HG03354 (cell line): ENCODE measurements around the gene NOS1AP.

ENCODE experiments used
- ATAC-seq: cut with Tn5 transposase; IDR thresholded peaks from one replicate; pipeline ENCODE4 v1.9.1; 2021; ENCODE audit warnings: mild to moderate bottlenecking; ENCODE audit not compliant: unreplicated experiment, poor library complexity, severe bottlenecking

Gene NOS1AP

GRCh38 chr1:162233066-162233465, 163.6 kb downstream of the NOS1AP start:
- no peak for ATAC-seq

DNA sequence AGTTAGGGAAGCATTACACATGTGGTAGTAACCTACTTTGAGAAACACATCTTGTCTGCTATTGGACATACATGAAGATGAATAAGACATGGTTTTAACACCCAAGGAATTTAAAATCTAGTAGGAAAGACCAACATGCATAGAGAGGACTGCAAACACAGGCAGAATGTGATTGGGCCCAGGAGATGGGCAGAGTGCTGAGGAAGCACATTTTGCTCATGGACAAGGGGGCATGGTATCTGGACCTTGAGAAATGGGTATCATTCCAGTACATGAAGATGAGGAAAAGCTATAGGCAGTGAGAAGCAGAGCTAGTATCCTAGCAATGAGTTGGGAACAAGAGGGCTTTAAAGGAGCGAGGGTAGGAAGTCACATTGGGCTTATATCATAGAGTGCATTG, 164.4 kb downstream of the NOS1AP start:
- ATAC-seq, result no peak

GRCh38 chr1:162234571-162234970, 165.1 kb downstream of the NOS1AP start:
- ATAC-seq, result no peak

- ATAC-seq, result no peak
Observed at GRCh38 chr1:162235241-162235800, 165.8 kb downstream of the NOS1AP start.

DNA sequence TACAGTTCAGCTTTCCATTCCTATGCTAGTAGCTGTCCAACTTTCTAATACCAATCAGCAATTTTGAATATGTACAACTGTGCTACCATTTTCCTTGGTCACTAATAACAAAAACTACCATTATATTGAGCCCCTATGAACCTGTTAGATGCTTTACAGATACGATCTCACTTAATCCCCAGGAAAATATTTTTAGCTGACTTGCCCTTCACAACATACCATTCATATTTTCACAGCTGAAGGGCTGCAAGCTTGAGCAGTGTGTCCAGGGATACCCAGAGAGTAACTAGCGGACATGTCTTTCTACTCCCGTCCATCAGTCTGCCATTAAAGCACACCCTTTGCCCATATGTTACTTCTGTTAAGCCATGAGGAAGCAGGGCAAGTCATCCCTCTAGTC, 166.7 kb downstream of the NOS1AP start:
- ATAC-seq, result no peak

DNA sequence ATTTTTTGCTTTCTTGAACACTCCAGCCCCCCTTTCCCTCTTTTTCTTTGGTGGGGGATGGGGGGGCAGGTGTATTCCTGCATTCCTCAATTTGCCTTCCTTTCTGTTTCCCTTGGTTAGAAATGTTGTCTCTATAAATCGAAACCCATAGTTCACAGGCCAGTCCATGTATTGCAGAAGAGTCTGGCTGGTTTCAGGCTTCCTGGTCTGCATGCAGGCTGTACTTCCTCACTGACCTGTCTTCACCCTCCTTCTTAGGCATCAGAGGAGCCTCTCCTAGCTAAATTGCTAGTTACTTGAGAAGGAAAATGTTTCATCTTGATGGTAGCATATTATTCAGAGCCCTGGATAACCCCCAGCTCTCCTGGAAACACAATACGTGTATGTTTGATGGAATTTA, 167.1 kb downstream of the NOS1AP start:
- ATAC-seq, result no peak

DNA sequence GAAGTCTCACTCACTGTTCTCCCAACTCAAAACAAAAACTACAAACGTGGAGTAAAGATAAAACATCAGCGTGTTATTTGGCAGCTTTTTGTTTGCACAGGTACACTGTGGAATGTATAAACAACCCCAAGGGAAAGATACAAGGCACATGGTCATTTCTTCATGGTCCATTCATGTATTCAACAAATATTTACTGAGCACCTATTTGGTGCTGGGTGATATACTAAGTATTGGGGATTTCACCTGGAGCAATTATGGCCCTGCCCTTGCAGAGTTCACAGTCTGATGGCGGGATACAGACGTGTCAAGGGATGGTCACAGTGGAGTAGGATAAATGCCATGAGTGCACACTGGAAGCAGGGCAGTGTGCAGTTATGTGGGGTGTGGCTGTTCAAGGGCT, 171.1 kb downstream of the NOS1AP start:
- ATAC-seq, result no peak

- no peak for ATAC-seq
Observed at GRCh38 chr1:162242804-162243203, 173.3 kb downstream of the NOS1AP start.

- ATAC-seq, result no peak
Observed at GRCh38 chr1:162248854-162249535, 179.5 kb downstream of the NOS1AP start.

GRCh38 chr1:162250004-162250730, 180.7 kb downstream of the NOS1AP start:
- no peak for ATAC-seq

- ATAC-seq, result no peak
Observed at GRCh38 chr1:162251102-162251501, 181.6 kb downstream of the NOS1AP start.

DNA sequence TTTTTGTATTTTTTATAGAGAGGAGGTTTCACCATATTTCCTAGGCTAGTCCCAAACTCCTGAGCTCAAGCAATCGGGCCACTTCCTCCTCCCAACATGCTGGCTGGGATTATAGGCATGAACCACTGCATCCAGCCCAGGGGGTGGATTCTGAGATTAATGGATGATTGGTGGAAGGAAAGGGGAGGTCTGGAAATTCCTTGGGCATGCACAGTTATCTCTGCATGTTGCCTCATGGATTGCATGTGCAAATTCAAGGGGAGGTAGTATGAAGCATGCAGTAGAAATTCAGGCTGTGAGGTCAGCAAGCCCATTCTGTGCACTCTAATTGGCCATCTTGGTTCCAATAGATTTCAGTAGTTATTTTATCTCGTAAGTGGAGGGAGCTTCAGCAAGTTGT, 182.7 kb downstream of the NOS1AP start:
- no peak for ATAC-seq

DNA sequence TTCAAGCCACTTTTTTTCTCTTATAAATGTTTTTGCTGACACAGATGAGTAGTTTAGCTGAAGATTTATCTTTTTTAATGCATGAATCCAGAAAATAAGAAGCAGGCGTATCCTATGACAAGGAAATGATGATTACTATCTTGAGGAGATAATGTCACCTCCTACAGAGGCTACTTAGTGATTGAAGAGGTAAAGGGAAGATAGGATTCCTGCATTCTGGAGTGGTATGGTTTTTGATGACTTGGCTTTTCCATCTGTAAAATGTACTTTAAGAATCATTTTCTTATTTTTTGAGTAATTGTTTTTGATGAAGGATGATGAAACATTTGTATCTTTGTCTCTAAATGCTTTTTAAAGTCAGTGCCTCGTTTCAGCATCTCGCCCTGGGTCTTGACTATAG, 184.3 kb downstream of the NOS1AP start:
- ATAC-seq, result no peak

GRCh38 chr1:162256287-162256686, 186.8 kb downstream of the NOS1AP start:
- no peak for ATAC-seq

DNA sequence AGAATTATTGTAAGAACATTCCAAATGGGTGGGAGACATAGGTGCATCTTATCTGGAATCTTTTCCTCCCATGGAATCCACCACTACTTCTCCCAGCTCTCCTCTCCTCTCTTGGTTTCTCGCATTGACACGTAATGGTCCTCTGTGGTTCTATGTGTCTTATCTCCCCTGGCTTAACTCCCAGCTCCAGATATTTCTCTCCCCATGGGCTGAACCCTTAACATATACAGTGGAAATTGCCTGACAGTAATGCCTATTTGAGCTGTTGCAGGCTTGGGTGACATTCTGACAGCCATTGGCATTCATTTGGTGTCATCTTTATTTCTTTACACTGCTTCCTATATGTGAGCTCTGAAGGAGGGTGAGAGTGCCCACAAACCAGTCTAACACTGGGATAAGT, 188.9 kb downstream of the NOS1AP start:
- no peak for ATAC-seq

- ATAC-seq, result no peak
Observed at GRCh38 chr1:162259894-162260455, 190.5 kb downstream of the NOS1AP start.

- no peak for ATAC-seq
Observed at GRCh38 chr1:162264108-162264507, 194.6 kb downstream of the NOS1AP start.

DNA sequence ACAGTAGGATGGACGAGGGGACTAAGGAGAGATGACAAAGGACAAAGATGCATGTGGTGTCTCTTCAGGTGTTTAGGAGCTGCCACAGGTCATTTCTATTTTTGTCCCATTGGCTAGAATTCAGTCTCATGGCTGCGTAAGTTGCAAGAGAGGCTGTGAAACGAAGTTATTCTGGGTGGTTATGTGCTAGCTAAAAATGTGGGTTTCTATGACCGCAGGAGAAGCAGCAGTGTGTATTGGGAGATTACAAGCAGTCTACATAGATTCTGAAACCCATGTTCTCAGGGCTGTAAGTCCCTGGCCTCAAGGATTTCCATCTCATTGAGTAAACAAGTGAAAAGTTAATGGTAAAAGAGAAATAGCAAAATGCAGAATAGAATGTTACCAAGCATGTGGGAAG, 196.5 kb downstream of the NOS1AP start:
- ATAC-seq, result no peak

- no peak for ATAC-seq
Observed at GRCh38 chr1:162270016-162270770, 200.7 kb downstream of the NOS1AP start.

GRCh38 chr1:162271972-162272371, 202.5 kb downstream of the NOS1AP start:
- ATAC-seq, result no peak
